Stimulated activated CD4-positive, alpha-beta T cell treated with anti-CD3 and anti-CD28 coated beads, Interleukin-2, amount 100 ng/mL, for 24 hours (primary cell): ENCODE results near the gene HTRA2.

ENCODE experiments used
- DNase-seq, 2 donors: peaks; one replicate each; pipeline ENCODE4 v3.0.0-alpha.2; 2020

Gene HTRA2

GRCh38 chr2:74500578-74500946, 29.2 kb upstream of the HTRA2 start:
- DNase-seq, result no peak

DNA sequence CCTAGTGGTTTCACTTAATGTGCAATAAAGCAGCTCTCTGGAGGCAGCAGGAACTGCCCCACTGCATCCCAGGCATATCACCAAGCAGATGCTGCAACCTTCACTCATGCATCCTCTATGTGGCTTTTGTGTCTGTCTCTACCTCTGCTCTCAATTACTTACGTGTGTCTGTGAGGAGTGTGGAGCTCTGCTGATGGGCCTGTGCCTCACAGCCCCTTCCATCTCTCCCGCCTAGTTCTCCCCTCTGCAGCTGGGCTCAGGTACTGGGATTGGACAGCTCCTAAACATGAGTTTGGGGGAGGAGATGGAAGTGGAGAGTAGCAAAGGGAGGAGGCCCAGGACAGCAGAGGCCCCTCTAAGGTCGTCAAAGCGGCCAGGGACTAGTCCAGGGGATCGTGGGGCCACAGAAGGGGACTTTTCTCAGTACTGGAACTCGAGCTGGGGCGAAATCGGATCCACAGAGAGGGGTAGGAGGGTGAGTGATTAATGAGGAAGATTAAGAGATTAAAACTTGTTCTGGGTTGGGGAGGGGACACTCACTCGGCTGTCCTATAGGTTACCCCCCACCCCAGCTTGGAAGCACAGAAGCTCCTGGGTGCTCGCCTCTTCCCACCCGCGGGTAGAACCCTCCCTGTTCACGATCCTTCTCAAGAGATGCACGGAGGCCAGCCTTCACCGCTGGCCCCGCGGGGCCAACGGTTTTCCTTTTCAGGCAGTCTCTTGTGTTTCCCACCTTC, 28.2 kb upstream of the HTRA2 start:
- no peak for DNase-seq

DNA sequence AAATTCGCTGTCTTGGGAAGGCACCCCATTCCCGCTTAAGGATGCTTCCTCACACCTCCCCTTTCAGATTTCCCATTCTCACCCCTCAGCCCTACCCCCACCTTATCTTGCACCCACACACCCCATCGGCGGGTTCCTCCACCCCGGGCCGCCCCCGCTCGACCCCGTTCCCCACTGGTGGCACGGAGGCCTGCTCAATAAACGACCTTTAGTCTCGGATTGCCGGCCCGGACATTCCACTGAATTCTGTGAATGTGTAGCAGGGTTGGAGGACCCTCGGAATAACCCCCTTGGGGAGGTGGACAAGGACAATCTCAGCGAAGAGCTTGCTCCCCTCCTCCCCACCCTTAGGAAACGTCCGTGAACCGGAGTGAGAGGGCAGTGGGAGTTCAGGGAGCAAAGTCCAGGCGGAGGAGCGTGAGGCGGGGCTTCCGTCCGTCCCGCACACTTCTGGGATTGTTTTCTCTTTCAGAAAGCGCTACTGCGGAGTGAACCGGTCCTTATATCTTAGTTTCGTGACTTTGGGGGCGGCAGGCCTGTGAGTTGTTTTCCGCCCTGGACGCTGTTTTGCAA, 27.5 kb upstream of the HTRA2 start:
- no peak for DNase-seq

DNA sequence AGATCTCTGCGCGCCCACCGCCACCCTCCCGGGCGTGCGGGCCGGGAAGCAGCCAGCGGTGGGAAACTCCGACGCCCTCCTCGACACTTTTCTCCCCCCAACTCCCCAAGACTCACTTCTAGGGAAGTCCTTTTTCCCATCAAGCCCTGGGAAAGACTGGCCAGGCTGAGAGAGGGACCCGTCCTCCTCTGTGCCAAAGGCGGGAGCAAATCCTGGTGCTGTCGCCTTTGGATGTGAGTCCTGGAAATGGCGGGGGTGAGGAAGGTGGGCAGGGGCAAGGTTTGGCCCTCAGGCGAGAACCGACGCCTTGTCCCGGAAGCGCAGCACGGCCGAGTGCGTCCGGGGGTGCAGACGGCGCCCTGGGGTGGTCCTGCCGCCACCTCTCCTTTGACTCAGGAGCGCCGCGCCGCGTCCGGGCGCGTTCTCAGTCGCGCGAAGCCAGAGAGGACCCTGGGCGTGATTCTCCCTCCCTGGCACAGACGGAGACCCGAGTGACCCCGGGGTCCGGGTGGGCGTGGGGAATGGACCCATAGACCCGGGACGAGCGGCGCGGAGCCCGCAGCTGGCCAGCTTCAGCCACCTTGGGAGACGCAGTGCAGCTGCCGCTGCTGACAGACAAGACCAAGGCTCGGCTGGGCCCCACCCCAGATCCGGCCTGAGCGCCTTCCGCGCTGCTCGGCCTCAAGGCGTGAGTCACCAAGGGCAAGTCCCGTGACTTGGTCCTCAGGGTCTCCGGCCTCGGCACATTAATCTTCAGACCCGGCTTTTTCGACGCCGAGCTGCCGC, 26.8 kb upstream of the HTRA2 start:
- DNase-seq, result peak in 1 of 2 donors; percentile 67

GRCh38 chr2:74503506-74504475, 25.9 kb upstream of the HTRA2 start:
- no peak for DNase-seq

DNA sequence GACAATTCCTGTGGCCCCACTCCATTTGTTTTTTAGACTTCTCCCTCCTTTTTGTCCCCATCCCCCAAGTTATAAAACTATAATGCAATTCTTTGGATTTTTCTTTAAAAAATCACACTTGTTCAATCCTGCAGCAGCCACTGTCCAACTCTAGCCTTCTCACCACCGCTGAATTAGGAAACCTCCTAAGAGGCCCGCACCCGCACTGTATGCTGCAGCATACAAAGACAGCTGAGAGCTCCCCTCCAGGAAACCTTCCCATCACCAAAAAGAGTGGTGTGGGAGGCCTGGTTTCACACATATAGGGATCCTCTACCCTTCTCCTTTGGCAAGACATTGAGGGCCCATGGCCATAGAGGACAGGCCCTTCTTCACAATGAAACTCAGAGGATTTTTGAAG, 25.1 kb upstream of the HTRA2 start:
- DNase-seq, result no peak

DNA sequence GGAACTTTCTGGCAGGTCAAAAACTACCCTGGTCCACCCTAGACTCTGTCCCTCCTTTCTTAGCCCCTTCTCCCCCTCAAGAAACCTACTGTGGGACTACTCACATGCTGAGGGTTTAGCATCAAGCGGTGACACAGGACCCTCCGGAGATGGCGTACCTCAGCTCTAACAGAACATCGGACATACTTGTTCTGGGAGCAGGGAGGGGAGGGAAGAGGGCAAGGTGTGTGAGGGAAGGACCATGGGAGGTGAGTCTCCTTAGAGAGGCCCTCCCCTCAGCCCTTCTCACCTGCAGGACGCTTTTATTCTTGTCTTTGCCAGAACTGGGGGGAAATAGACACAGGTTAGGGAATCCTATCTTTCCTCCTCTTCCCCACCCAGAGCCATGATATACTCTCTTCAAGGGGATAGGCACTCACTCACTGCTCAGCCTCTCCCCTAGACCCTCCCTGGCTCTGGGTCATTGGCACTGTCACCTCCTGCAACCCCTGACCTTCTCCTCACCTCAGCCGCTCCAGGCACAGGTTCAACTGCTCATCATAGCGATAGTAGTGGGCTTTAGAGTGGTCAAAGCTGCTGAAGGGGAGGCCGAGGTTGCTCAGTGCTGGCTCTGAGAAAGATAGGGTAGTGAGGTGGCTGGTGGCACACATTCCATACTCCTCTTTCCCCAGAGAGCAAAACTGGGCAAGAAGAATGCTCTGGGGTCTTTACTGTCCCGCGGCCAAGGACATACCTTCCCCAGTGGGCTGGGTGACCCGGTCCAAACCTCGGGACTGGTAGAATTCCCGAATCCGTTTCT, 24.1 kb upstream of the HTRA2 start:
- DNase-seq, result no peak

DNA sequence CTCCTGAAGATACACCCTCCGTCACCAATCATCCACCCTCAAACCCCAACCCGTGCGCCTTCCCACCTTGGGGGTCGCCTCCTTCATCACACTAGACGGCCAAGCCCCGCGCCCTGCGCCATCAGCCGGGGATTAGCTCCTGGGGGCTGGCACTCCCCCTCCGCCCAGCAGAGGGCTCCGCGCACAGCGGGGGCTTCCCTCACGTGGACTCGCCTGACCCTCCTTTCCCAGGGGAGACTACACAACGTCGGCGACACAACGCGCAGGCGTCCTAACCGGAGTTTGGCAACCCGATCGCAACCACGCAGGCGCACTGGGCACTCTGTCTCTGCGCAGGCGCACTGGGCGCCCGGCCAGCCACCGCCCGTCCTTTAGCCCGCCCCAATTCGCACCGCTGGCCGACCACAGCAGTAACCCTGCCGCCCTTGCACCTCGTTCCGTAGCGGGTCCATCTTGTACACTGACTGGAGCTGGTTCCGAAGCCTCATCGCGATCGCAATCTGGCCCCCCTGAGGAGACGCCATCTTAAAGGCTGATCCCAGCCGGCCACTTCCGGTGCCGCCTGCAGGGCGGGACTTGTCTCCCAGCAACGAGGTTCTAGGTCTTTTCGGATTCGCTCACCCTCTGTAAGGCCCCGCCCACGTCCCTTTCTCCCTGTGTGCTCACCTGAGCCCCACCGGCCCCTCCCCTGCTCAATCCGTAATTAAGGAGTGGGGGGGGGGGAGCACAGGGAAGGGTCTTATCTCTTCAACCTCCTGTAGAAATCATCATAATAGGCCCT, 22.4 kb upstream of the HTRA2 start, which contains the start of gene PCGF1:
Gene PCGF1 (minus strand): TSS at position 551 of the 781 bp plus-strand sequence. CDS start 27 bp downstream, at position 524.
- peak; percentile 99 to 100 for DNase-seq

- no peak for DNase-seq
Measured at GRCh38 chr2:74507926-74508520, 21.7 kb upstream of the HTRA2 start.

DNA sequence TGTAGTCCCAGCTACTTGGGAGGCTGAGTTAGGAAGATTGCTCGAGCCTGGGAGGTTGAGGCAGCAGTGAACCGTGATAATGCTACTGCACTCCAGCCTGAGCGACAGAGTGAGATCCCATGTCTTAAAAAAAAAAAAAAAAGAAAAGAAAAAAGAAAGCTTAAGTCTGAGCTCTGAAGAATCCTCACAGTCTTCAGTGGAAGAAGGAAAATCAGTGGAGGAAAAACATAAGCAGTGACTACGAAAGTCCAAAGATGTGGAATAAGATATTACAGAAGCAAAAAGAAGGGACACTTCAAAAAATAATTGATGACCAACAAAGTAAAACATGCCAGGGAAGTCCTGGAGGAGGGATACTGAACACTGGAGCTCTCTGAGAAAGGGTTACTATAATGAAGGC, 19.5 kb upstream of the HTRA2 start:
- no peak for DNase-seq

- DNase-seq, result no peak
Measured at GRCh38 chr2:74511104-74511989, 18.4 kb upstream of the HTRA2 start.

DNA sequence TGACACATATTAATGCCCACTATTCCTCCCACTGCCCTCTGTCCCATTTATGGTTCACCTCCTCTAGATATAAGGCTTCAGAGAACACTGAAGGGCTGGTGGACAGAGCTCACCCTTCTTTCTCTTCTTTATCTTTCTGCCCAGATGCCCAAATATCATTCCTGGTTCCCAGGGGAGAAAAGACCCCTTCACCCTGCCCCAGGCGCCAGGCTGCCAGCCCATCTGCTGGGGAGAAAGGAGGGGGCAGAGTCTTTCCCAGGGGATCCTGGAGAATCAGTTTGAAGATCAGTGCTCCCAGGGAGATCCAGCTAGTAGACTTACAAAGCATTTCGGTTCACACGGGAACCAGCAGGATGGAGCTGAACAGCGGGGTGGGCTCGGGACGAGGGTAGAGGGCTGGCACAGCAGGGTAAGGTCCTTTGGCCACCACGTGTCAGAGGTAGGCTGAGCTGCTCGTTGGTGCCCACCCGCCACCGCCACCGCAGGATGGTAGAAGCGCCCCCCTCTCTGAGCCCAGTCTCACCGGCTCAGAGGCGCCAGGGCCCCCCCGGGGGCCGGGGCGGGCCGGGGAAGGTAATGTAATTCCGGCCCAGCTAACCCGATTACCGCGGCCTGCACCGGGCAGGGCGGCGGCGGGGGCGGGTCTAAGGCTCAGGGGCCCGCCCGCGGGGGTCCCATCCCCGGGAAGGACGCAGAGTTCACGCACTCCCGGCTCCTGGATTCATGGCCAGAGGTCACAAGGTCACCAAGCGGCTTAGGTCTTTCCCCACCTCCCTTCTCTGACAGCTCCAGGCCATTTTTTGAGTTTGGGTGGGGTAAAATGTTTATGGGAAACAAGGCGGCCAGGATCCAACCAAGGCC, 16.8 kb upstream of the HTRA2 start:
- DNase-seq, result no peak

DNA sequence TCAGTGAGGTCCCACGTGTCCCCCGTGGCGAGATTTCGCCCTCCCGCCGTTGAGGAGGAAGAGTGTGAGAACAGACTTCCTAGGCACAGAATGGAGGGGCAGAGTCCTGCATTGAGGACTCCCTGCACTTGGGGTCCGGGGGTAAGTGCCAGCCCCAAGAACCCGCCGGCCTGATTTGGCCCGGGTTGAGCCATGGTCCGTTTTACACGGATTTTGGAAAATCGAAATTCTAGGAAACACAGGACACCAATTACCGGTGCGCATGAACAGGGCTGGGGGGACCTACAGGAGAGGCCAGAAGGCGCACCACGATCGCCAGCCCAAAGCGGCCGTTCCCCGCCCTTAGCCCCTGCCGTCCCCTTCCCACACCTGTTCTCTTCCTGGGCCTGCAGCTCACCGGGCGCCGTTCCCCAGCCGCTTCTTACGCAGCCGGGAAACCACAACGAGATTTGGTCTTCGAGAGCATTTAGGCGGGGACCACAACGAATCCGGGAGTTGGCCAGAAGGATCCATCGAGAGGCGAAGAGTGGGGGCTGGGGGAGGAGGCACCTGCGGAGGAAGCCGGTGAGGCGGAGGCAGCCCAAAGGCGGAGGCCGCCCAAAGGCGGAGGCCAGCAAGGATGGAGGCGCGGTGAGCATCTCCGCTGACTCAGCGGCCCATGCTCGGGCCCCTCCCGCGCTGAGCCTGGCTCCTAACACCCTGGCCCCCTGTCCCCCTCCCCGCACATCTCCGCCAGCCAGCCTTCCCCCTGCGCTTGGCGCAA, 15.9 kb upstream of the HTRA2 start:
- DNase-seq, result peak; percentile 29 to 50

DNA sequence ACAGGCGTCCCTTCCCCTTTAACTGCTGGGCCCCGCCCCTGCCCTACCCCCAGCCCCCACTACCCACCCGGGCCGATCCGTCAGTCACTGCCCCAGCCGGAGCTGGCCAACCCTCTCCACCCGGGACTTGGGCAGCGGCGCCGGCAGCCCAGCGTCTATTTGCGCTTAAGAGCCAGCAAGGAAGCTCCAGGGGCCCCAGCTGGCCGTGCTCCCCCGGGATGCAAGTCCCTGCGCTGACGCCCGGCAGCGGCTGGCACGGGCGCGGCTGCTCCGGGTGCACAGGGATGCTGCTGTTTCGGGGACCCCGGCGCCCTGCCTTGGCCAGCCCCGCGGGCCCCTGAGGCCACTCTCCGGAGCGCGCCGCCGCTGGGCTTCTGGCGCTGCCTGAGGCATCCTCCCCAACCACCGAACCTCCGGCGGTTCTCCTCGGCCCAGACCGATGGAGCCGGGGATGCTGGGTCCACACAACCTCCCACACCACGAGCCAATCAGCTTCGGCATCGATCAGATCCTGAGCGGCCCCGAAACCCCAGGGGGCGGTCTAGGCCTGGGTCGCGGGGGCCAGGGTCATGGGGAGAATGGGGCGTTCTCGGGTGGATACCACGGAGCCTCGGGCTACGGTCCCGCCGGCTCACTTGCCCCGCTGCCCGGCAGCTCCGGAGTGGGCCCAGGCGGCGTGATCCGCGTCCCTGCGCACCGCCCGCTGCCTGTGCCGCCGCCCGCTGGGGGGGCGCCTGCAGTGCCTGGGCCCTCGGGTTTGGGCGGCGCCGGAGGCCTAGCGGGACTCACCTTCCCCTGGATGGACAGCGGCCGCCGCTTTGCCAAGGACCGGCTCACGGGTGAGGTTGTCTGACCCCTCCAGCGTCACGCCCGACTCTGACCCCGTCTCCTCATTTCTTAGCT, 15.1 kb upstream of the HTRA2 start, which contains the start of gene TLX2:
Gene TLX2 (plus strand): TSS at position 83 of the 903 bp plus-strand sequence. CDS start 357 bp downstream, at position 440.
- DNase-seq, result peak in 1 of 2 donors; percentile 28

DNA sequence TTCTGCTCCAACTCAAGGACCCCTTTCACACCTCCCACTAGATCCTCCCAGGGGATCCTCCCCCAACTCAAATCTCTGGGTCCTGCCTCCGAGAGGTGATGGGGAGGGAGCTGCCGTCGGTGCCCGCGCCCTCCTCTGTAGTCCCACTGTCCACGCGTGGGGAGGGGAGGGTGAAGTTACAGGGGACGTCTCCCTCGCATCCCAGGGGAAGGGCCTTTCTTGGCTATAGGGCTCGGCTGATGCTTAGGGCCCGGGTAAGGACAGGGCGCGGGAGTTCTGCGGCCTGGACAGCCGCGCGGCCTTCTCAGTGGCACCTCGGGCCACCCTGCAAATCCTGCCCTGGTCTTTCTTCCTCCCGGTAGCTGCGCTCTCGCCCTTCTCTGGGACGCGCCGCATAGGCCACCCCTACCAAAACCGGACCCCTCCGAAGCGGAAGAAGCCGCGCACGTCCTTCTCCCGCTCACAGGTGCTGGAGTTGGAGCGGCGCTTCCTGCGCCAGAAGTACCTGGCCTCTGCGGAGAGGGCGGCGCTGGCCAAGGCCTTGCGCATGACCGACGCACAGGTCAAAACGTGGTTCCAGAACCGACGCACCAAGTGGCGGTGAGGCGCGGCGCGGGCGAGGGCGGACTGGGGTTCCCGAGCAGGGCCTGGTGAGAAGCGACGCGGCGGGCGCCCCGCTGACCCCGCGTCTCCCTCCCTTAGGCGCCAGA, 14.3 kb upstream of the HTRA2 start:
- peak in 1 of 2 donors; percentile 27 for DNase-seq
